Epithelial cell of proximal tubule (primary cell): ENCODE results near the gene CST1. TPM values are rescaled to one million over a fixed set of nuclear protein-coding genes. Genes with fewer than 3 reads are reported as not detected.
"Not testable (repeated sequence)": the region's sequence is repeated elsewhere in the genome, so short reads cannot be mapped to it uniquely, and the experiment has no call there.

Experiments
- DNase-seq: peaks from one replicate; pipeline ENCODE4 v3.0.0-alpha.2; 2011; ENCODE audit warnings: low read depth
- H3K4me3 ChIP-seq: 2 replicates; pipeline ENCODE4 v1.5.1; 2011; ENCODE audit warnings: low read depth, mild to moderate bottlenecking, low read length
- CTCF ChIP-seq: conservative IDR thresholded peaks from 2 replicates; pipeline ENCODE4 v1.5.1; 2012; ENCODE audit warnings: low read depth, mild to moderate bottlenecking, low read length
- total RNA-seq: library from RNA; depleted of rRNA; stranded (reverse); fragments of >200 nt; gene quantifications from 2 replicates; pipeline ENCODE4 v1.2.3, GENCODE V29; 2015

Gene CST1
- total RNA-seq = not detected in 2 replicates

DNA sequence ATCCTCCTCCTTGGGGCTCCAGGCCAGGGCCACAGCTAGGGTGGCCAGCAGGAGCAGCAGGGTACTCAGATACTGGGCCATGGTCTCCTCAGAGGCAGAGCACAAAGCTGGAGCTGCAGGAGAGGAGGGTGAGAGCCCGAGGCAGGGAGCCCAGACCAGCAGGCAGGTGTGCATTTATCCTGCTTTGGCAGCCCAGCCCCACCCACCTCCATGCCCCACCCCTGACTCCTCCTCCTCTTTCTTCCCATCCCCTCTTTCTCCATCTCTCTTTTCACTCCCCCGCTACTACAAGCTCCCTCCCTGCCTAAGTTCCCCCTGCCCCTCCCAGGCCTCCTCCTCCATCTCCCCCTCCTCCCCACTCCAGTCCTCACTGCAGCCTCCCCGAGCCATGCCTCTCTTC is at the start of gene CST1:
CST1 (minus strand) TSS at position 150 of the 400 bp plus-strand sequence; CDS start at position 81, 69 bp downstream.
- not testable (repeated sequence) for DNase-seq, H3K4me3 ChIP-seq

DNA sequence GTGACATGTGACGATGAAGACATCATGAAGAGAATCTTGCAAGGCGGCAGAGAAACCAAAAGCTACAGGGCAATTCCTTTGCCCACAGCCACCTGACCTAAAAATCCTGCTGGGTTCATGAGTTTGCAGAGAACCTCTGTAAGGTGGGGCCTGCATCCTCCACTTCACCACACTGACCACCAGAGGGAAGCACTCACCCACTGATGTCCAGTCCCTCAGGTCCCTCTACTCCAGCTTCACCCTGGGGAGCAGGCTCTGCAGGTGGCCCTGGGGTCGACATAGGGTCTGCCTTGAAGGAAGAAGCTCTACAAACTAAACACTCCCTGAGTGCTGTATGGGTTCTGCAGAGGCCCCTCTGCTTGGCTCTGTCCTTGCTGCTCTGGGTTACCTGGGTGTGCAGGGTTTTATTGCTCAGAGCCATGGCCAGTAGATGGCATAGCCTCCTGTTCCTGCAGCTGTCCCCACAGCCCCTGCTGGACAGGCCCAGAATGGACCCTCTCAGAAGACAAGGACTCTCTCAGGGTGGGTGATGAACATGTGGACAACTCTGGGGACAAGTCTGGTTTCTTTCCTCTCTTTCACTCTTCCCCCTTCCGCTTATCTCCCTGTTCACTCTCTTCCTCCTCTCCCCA is 48.6 kb upstream of the CST1 start:
- peak; percentile 61 for TF ChIP-seq CTCF
- not testable (repeated sequence) for DNase-seq, H3K4me3 ChIP-seq

DNA sequence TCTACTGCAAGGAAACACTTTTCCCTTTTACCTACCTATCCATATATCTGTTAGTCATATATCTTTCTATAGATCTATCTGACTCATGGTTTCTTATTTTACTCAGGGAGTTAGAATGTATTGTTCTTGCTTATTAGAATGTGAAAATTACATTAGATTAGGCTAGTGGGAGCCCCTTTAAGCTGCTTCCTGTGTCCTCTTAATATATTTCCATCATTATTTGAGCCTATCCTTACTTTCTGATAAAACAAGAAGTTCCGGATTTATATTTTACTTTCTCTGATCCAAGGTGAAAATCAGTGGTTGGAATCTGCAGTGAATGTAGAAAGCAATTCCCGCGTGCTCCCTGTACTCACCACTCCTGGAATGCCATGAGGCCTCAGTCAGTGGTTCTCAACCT is 44.8 kb upstream of the CST1 start:
- no peak for DNase-seq
- TF ChIP-seq CTCF = no peak
- no peak overlapping the region for H3K4me3 ChIP-seq

DNA sequence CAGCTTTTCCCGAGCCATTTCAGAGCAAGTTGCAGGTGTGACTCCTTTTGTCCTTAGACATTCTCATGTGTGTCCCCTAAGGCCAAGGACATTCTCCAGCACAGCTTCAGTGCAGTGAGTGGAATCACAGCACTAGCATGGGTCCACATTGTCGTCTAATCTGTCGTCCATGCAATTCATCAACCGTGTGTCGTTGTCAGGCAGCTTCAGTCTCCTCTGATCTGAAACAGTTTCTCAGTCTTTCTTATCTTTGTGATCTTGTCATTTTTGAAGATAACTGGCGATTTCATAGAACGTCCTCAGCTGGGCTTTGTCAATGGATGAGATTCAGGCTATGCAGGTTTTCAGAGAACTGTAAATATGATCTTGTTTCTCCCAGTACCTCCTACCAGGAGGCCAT is 44.1 kb upstream of the CST1 start:
- no peak overlapping the region for H3K4me3 ChIP-seq
- no peak for DNase-seq
- TF ChIP-seq CTCF = no peak

DNA sequence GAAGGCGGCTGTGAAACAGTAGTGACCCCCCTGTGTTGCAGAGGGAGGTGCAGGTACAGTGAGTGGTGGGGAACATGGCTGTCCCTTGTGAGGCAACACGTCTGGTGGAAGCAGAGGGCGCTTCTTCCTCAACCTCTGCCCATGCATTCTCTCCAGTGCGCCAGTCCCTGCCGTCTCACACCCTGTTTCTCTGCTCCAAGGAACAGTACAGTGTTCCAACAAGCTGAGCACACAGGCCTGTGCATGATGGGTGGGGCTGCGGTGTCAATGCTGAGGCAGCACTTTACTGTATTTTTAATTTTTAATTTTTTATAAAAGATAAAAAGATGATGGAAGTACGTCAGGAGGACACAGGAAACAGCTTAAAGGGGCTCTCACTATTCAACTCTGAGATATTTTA is 43.3 kb upstream of the CST1 start:
- TF ChIP-seq CTCF = no peak
- no peak overlapping the region for H3K4me3 ChIP-seq
- no peak for DNase-seq

DNA sequence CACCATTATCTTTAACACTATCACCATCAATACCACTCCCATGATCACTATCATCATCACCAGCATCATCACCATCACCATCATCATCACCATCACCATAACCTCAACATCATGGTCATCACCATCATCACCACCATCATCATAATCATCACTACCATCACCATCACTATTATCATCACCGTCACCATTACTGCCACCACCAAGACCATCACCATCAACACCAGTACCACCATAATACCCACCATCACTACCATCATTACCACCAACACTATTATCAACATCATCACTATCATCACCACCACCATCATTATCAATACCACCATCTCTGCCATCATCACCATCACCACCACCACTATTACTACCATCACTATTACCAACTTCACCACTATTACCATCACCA is 32.7 kb upstream of the CST1 start:
- no peak overlapping the region for H3K4me3 ChIP-seq
- TF ChIP-seq CTCF = no peak
- no peak for DNase-seq

GRCh38 chr20:23782366-23782983 is 31.7 kb upstream of the CST1 start:
- peak; percentile 66 for TF ChIP-seq CTCF
- no peak overlapping the region for H3K4me3 ChIP-seq
- no peak for DNase-seq

GRCh38 chr20:23778676-23779075 is 27.9 kb upstream of the CST1 start:
- DNase-seq, H3K4me3 ChIP-seq: not testable (repeated sequence)

DNA sequence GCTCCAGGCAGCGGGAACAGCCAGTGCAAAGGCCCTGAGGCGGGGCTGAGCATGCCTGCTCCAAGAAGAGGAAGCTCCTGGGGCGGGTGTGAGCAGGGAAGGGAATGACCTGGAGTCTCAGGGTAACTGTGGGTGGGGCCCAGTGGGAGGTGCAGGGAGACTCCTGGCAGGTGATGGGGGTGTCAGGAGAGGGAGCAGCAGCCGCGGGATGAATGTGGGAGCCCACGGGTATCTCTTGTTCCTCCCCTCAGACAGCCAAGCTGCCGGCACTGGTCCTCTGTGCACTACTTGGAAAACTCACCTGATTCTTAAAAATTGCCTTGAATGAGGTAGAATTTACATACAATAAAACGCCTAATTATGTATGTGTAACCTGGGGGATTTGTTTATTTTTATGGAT is 26.6 kb upstream of the CST1 start:
- not testable (repeated sequence) for DNase-seq, H3K4me3 ChIP-seq
